Ramos (cell line): Measurements from ENCODE around the gene ZNF229.
"Not testable (repeated sequence)": the region's sequence is repeated elsewhere in the genome, so short reads cannot be mapped to it uniquely, and the experiment has no call there.

ENCODE experiments used
- in situ Hi-C: fragments of 300-500 bp; cut with MboI; formaldehyde crosslinking; loops from one replicate; pipeline ENCODE4 v1.14.3; 2022; ENCODE audit warnings: low sequenced_read_pairs; ENCODE audit not compliant: unreplicated experiment

The ZNF229 gene

DNA sequence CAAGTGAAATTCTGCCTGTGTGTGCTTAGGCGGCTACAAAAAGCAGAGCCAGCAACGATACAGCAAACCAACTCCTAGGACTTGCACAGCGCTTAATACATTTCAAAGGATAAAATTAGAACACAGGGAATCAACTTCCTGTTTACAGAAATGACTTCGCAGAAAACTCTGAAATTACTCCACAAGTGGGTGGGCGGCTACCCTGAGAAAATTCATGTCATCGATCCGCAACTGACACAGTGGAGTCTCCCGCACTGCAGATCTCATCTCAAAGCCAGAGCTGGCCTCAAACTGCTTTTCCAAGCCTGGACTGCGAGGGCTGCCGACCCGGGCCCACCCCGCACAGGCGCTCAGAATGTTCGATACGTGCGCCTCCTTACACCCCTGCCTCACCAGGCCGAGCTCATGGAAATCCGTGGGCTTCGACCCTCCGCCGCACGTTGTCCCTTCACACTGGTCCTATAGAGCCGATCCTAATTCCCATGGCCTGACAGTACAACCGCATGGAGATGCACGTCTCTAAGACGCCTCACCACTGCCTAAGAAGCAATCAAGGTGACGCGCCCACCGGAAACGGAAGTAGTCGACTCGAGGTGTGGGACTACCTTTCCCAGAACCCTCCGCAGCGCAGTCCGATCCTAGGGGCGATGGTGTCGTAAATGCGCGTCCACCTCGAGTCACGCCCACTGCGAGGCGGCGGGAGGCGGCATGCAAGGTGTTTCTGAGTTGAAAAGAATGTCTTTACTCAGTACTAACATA, at the start of gene ZNF229:
ZNF229 (minus strand) TSS at position 557 of the 759 bp plus-strand sequence. CDS start 5,625 bp downstream, outside the sequence.
- in situ Hi-C loops = no loop called here

DNA sequence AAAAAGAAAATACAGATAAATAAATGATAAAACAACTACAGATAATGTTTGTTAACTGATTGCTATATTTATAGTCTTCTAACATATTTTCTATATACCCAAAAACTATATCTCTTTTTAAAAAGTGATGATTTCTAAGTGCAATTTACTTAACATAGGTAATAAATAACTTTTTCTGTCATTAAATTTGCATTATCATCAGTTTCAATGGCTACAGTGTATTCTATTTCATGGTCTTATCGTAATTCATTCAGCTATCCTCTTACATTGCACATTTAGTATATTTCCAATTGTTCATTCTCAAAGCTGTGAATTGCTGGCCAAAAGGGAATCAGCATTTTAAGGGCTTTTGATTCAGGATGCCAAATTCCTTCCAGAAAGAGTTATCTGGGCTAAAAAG, 48.4 kb upstream of the ZNF229 start:
- in situ Hi-C loops = no loop called here

DNA sequence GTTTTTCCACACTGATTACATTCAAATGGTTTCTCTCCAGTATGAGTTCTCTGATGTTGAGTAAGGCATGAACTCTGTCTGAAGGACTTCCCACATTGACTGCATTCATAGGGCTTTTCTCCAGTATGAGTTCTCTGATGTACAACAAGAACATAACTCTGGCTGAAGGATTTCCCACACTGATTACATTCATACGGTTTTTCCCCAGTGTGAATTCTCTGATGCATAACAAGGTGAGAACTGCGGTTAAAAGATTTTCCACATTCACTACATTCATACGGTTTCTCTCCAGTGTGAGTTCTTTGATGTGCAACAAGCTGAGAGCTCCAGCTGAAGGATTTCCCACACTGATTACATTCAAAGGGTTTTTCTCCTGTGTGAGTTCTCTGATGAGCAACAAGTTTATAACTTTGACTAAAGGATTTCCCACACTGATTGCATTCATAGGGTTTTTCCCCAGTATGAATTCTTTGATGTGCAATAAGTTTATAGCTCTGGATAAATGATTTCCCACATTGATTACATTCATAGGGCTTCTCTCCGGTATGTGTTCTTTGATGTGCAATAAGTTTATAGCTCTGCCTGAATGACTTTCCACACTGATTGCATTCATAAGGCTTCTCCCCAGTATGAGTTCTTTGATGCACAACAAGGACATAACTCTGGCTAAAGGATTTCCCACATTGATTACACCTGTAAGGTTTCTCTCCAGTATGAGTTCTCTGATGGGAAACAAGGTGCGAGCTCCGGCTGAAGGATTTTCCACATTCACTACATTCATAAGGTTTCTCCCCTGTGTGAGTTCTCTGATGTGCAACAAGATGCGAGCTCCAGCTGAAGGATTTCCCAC, 28.5 kb upstream of the ZNF229 start:
- in situ Hi-C loops = no loop called here

DNA sequence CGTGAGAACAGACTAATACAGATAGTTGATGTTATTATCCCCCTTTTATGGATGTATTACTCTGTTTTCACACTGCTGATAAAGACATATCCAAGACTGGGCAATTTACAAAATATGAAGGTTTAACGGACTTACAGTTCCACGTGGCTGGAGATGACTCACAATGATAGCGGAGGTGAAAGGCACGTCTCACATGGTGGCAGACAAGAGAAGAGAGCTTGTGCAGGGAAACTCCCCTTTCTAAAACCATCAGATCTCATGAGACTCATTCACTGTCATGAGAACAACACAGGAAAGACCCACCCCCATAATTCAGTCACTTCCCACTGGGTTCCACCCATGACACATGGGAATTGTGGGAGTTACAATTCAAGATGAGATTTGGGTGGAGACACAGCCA, 20.5 kb upstream of the ZNF229 start:
- in situ Hi-C loops = not testable (repeated sequence)

DNA sequence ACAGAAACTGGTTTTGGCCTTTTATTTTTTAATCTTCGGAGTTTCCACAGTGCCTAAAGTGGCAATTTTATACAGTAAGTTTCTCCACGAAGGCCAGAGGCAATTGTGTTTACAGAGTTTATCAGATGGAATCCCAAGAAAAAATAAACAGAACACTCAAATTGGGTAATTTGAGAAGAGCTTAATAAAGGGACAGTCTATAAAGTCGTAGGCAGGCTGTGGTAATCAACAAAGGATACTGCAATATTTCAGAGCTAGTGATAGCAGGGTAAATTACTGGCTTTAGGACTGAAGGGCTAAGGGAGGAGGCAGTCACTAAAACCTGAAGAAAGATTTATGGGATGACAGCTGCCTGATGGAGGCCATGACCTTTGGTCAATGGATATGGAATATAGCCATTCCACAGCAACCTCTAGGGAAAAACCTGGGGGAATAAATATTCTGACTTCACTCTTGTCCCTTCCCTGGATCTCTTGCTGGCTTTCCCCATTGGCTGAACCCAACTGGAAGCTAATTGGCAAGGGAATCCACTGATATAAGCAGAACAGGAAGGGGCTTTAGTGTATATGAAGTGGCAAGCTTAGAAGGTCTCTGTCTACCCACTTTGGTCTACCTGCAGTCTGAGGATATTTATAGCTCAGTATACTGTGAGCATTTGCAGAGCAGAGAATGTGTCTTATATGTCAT, 14.5 kb upstream of the ZNF229 start:
- in situ Hi-C loops = not testable (repeated sequence)

DNA sequence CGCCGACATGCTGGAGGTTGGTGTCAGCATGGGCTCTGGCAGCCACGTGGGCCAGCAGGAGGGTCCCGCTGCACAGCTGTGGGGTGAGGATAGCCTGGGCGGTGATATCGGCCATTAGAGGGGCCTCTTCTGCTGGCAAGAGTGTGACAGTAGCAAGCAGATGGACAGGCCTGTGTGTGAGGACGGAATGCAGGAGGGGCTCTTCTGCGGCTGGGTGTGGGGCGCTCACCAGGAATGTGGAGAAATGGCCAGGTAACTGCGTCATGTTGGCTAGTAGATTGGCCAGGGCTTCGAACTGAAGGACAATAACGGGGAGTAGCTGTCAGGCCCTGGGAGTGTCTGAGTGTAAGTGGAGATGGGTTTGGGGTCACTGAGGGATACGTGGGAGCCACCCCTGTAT, 7.7 kb upstream of the ZNF229 start:
- in situ Hi-C loops = not testable (repeated sequence)

DNA sequence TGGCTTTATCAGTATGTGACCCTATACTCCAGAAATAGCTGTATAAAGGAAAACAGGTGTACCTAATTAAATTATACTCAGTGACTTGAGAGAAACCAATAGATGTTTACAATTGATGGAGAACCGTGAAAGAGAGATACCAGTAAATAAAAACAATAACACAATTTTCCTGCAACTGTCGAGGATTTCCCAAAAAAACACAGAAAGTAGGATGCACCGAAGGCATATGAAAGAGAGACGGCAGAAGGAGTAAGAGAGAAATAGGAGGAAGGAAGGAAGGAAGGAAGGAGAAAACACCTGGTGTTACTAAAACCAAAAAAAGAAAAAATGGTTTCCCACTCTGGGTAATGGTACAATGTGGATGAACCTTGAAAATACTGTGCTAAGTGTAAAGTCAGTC, 6.8 kb upstream of the ZNF229 start:
- in situ Hi-C loops = no loop called here

DNA sequence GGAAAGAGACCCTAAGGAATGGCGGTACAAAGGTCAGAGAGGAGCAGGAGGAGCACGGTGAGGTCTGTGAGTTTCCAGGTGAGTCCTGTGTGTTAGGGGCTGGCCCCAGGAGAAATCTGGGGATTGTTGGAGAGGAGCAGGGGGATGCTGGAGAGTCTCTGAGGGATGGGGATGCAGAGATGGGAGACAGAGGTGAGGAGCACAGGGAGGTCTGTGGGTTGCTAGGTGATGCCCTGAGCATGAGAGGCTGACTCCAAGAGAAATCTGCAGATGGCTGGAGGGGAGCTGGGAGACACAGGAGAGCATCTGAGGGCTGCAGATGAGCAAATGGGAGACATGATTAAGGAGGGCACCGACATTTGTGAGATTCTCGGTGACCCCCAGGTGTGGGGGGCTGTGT, 4.1 kb upstream of the ZNF229 start:
- in situ Hi-C loops = no loop called here

DNA sequence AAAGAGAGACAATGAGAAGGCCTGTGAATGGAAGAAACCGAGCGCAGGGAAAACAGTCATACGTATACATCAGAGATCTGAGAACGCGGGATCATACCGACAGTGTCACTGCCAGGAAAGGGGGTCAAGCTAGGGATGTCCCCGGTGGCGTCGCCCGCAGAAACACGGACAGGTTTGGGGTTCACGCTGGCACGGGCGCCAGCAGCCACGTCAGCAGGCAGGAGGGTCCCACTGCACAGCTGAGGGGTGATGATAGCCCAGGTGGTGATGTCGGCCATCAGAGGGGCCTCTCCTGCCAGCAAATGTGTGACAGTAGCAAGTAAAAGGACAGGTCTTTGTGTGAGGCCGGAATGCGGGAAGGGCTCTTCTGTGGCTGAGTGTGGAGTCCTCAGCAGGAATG, 3.4 kb upstream of the ZNF229 start:
- in situ Hi-C loops = no loop called here

DNA sequence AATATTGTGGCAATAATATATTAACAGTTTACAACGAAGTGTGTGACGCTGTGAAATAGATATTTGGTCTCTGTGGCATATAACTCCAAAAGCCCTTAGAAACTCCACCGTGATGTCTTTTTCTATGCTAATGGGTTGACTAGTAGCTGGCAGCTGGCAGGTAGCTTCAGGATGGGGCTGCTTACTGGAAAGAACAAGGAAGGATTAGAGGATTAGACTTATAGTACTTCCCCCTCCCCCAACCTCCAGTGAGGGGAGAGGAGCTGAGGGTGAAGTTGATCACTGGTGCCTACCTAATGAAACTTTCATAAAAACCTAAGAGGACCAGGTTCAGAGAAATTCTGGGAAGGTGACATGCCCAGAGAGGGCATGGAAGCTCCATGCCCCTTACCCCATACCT, 9.8 kb downstream of the ZNF229 start:
- in situ Hi-C loops = no loop called here

DNA sequence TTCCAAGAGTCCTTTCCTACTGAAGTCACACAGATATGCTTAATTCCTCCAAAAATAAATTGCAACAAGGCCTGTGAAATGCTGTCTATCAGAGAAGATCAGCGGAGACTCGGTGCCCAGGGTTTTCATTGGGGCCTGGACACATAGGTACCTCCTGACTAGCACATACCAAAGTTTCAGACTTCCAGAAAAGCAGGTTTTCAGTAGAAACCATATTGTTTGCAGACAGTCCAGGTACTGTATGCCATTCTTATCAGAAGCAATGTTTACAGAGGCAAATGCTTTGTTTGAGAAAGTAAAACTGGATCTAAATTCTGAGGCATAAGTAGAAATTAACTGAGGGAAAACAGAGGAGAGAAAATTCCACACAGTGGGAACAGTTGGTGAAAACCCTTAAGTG, 12.8 kb downstream of the ZNF229 start:
- in situ Hi-C loops = no loop called here

DNA sequence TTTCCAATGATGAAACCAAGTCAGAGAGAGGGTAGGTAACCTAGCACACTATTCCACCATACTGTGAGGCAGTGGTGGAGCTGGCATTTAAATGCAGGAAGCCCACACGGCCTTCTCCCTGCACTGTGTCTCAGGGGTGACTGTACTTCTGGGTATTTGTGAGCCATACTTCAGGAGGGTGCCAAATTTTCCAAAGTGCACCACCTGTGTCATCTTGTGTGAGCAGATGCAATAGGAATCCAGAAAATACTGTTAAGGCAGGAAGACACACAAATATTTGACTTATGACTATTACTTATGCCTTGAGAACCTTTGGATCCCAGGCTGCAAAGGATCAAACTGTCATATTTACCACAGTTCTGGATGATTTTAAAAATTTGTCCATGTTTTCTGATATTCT, 17.3 kb downstream of the ZNF229 start:
- in situ Hi-C loops = no loop called here

DNA sequence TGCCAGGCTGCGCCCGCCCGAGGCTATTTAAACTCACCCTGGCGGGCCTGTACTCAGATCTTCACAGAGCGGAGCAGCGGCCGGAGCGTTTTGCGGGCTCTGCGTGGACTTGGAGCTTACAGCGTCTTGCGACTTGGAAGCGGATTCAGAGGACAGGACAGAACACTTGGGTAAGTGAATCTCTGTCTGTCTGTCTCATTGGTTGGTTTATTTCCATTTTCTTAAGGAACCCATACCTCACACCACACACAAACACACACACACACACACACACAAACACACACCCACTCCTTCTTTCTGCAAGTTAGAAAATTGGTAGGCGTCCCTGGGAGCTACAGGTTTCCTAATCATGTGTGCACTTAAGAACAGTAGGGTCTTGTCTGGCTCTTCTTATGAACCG, 32.7 kb downstream of the ZNF229 start:
- in situ Hi-C loops = not testable (repeated sequence)

DNA sequence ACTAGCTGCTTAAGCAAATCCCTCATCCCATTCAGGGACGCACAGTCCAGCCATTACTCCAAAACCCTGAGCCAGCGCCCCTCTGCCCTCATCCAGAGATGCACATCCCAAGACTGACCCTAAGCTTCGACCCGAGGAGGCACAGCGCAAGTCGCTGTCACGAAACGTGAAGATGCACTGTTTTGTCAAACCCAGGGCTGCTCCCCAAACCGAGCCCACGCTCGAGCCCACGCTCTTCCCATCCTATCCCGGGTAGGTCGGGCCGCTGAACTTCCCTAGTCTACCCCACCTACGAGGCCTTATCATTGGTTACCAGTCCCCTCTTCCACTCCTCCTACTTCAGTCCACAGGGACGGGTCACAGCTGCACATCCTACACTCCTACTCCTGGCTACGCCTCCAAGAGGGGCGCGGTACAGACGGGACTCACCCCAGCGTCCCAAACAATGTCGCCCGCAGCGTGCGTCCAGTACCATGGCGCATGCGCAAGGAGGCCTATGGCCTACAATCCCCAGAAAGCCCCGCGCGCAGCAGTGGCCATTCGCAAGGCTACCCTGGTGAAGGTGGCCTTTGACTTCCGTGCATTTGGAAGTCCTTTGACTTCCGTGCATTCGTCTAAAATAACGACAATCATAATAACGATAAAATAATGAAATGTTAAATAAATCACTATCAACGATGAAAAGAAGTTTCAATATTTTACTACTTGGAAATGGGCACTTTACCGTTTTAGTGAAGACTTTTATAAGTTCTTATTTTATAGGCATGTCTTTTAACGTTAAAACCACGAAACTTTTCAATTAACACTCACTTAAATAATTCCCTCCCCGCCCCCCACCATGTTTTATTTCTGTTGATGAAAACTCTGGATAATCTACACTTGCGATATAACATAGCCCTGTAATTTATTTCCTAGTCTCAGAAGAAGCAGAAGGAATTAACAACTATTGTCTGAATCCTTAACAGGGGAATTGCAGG, 46.8 kb downstream of the ZNF229 start, which contains the start of gene ZNF285:
ZNF285 (minus strand) TSS at position 470 of the 977 bp plus-strand sequence. CDS start 4,395 bp downstream, outside the sequence.
- in situ Hi-C loops = no loop called here

DNA sequence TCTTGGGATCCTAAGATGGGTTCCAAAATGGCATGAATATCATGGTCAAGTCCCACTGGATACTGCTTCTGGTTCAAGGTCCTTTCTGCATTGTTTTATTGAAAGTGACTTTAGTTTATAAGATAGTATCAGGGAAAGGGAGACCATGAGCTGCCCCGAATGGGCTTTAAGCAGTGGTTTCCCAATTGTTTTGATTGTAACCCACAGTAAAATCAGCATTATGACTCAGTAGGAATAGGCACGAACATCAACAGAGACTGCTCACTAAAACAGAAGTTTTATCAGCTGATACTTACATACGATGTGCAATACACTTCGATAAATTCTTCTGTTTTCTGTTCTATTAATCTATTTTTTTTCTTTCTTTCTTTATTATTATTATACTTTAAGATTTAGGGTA, 59.0 kb downstream of the ZNF229 start:
- in situ Hi-C loops = not testable (repeated sequence)
